Anterior cingulate cortex (tissue), 58 donors: ENCODE data around the gene CYP4A22.
"Not testable (repeated sequence)": the region's sequence is repeated elsewhere in the genome, so short reads cannot be mapped to it uniquely, and the experiment has no call there.

Experiments
- DNase-seq, 58 donors: peaks; one replicate each; lab custom pipeline; 2025; lab: John Stamatoyannopoulos, UW

The CYP4A22 gene

GRCh38 chr1:47137198-47137597 is at the start of gene CYP4A22:
Gene CYP4A22 (plus strand): TSS chr1:47137441. CDS start chr1:47137486, 45 bp downstream.
- DNase-seq = no peak

GRCh38 chr1:47089356-47089755 is 47.9 kb upstream of the CYP4A22 start:
- DNase-seq = peak in 2 of 58 donors; percentile 8 to 13

GRCh38 chr1:47091476-47091875 is 45.8 kb upstream of the CYP4A22 start:
- DNase-seq = not testable (repeated sequence)

- no peak for DNase-seq
These were observed 32.4 kb upstream of the CYP4A22 start for GRCh38 chr1:47104816-47105215.

GRCh38 chr1:47106792-47107191 is 30.4 kb upstream of the CYP4A22 start:
- no peak for DNase-seq

- DNase-seq = not testable (repeated sequence)
These were observed 29.2 kb upstream of the CYP4A22 start for GRCh38 chr1:47107851-47108574.

- DNase-seq = not testable (repeated sequence)
These were observed 27.8 kb upstream of the CYP4A22 start for GRCh38 chr1:47109482-47109881.

- DNase-seq = no peak
These were observed 24.1 kb upstream of the CYP4A22 start for GRCh38 chr1:47113178-47113577.

- DNase-seq = not testable (repeated sequence)
These were observed 16.2 kb upstream of the CYP4A22 start for GRCh38 chr1:47121039-47121438.

GRCh38 chr1:47124834-47125233 is 12.4 kb upstream of the CYP4A22 start:
- DNase-seq = not testable (repeated sequence)

GRCh38 chr1:47126997-47127396 is 10.2 kb upstream of the CYP4A22 start:
- DNase-seq = not testable (repeated sequence)

GRCh38 chr1:47128221-47128620 is 9.0 kb upstream of the CYP4A22 start:
- DNase-seq = no peak

- not testable (repeated sequence) for DNase-seq
These were observed 8.4 kb upstream of the CYP4A22 start for GRCh38 chr1:47128854-47129253.

GRCh38 chr1:47129489-47130230 is 7.6 kb upstream of the CYP4A22 start:
- DNase-seq = not testable (repeated sequence)

- not testable (repeated sequence) for DNase-seq
These were observed 4.6 kb upstream of the CYP4A22 start for GRCh38 chr1:47132665-47133064.

GRCh38 chr1:47137925-47138615 is 829 bp downstream of the CYP4A22 start:
- DNase-seq = no peak

- not testable (repeated sequence) for DNase-seq
These were observed 3.1 kb downstream of the CYP4A22 start for GRCh38 chr1:47140358-47140757.

GRCh38 chr1:47143654-47144053 is 6.4 kb downstream of the CYP4A22 start:
- not testable (repeated sequence) for DNase-seq

- not testable (repeated sequence) for DNase-seq
These were observed 9.3 kb downstream of the CYP4A22 start for GRCh38 chr1:47146495-47146894.

- DNase-seq = no peak
These were observed 10.0 kb downstream of the CYP4A22 start for GRCh38 chr1:47147047-47147785.
